Measurements from ENCODE around the gene GTPBP3. TPM values are rescaled to one million over a fixed set of nuclear protein-coding genes. Genes with fewer than 3 reads are reported as not detected.

The GTPBP3 gene
- total and polyA plus RNA-seq, 9 of the 15 experiments (the other 6 are each of a cell fraction or from before 2014, with no cell fraction given): 4.9 to 124 (median 22.6) TPM

DNA sequence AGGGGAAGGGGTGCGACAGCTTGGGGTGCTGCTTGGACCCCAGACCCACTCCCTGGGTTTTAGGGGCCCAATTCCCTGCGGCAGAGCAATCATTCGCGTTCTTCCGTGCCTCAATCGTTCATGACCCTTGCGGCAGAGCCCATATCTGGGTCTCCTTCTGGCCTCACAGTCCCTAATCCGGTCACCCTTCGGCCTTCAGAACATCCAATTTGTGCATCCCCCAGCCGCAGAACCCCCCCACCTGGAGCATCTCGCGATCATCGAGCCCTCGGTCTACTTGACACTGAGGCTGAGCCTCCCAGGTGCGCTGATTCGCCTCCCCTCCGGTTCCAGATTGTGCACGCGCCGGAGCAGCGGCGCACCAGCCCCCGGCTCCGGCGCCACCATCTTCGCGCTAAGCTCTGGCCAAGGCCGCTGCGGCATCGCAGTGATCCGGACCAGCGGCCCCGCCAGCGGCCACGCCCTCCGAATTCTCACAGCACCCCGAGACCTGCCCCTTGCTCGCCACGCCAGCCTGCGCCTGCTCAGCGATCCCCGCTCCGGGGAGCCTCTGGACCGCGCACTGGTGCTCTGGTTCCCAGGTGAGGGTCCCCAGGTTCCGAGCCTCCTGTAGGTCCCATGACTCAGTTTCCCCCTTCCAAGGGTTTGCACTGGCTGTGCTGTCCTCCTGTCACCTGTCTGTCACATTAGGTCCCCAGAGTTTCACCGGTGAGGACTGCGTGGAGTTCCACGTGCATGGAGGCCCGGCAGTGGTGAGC lies 501 bp downstream of the GTPBP3 start (continued):
- TF ChIP-seq, protein P1, sequence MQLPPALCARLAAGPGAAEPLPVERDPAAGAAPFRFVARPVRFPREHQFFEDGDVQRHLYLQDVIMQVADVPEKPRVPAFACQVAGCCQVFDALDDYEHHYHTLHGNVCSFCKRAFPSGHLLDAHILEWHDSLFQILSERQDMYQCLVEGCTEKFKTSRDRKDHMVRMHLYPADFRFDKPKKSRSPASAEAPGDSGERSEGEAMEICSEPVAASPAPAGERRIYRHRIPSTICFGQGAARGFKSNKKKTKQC (CRISPR knock-in tag; IDR thresholded peaks at IDR 0.05): 0 out of 2 replicates have a peak, but pooled peaks have one; percentile 9
- TF ChIP-seq KHSRP (IDR thresholded peaks at IDR 0.05): no peak
- no peak for TF ChIP-seq HDAC3 (IDR thresholded peaks at IDR 0.05; ENCODE audit: borderline replicate concordance, partially characterized antibody)
- TF ChIP-seq SRSF1 (IDR thresholded peaks at IDR 0.05; ENCODE audit: low read depth, low read length): no peak
- TF ChIP-seq TFAP4 (CRISPR knock-in tag; IDR thresholded peaks at IDR 0.05; ENCODE audit: borderline replicate concordance): no peak; the same call in none of the 2 replicates
- TF ChIP-seq PTRF (tag; IDR thresholded peaks at IDR 0.05): no peak
- no peak for TF ChIP-seq MTA2 (IDR thresholded peaks at IDR 0.05; ENCODE audit: low read depth)
- TF ChIP-seq ZNF551 (CRISPR knock-in tag; IDR thresholded peaks at IDR 0.05): no peak
- no peak for TF ChIP-seq GABPB1 (CRISPR knock-in tag; IDR thresholded peaks at IDR 0.05)
- TF ChIP-seq BCOR (IDR thresholded peaks at IDR 0.05): peak; percentile 57; the same call in 1 of the 2 replicates
- TF ChIP-seq ZSCAN29 (IDR thresholded peaks at IDR 0.05): peak; percentile 64; the same call in 1 of the 2 replicates
- TF ChIP-seq SMARCE1 (IDR thresholded peaks at IDR 0.05): no peak
- TF ChIP-seq RERE (CRISPR knock-in tag; IDR thresholded peaks at IDR 0.05; ENCODE audit: borderline replicate concordance): no peak
- no peak for TF ChIP-seq KAT8 (IDR thresholded peaks at IDR 0.05; ENCODE audit: low read depth)
- no peak for TF ChIP-seq DNMT1 (IDR thresholded peaks at IDR 0.05)
- TF ChIP-seq MTA1 (IDR thresholded peaks at IDR 0.05; ENCODE audit: borderline replicate concordance): no peak
- no peak for TF ChIP-seq SIRT6 (IDR thresholded peaks at IDR 0.05; ENCODE audit: low read depth, low read length)
- TF ChIP-seq ZNF263 (CRISPR knock-in tag; IDR thresholded peaks at IDR 0.05; ENCODE audit: borderline replicate concordance): no peak
- TF ChIP-seq ZBTB9 (CRISPR knock-in tag; IDR thresholded peaks at IDR 0.05): no peak
- TF ChIP-seq HSF4 (CRISPR knock-in tag; IDR thresholded peaks at IDR 0.05; ENCODE audit: borderline replicate concordance): no peak
- TF ChIP-seq EZH2 (IDR thresholded peaks at IDR 0.05; ENCODE audit: borderline replicate concordance, low read depth, low read length): no peak
- no peak for TF ChIP-seq EGR1 (conservative IDR thresholded peaks at IDR 0.05)
